Measurements from ENCODE around the gene ETNK2.

The ETNK2 gene

GRCh38 chr1:204178487-204179281, 26.8 kb upstream of the ETNK2 start:
- DNase-seq (ENCODE audit: low read depth), result no peak
- H3K4me3 ChIP-seq (ENCODE audit: low read depth, low read length), result no peak overlapping the region

GRCh38 chr1:204177133-204177532, 25.3 kb upstream of the ETNK2 start:
- DNase-seq (ENCODE audit: low read depth), result no peak
- no peak overlapping the region for H3K4me3 ChIP-seq (ENCODE audit: low read depth, low read length)

DNA sequence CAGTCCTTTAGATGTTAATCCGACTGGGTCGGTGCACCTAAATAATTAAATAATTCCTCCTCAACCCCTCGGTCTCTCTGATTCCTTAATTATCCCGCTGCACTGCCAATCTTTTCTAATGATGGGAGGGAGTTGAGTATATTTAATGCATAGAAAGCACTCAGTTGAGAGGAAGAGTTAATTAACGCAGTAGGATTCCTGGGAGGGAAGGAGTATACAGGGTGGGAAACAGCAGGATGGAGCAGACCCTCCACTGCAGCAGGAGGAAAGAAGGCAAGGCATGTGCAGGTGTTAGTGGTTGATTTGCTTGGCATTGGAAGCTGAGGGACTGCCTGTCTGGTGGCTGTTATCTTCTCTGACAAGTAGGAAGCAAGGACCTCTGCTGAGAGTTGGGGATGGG, 24.2 kb upstream of the ETNK2 start:
- H3K4me3 ChIP-seq (ENCODE audit: low read depth, low read length), result no peak overlapping the region
- no peak for DNase-seq (ENCODE audit: low read depth)

DNA sequence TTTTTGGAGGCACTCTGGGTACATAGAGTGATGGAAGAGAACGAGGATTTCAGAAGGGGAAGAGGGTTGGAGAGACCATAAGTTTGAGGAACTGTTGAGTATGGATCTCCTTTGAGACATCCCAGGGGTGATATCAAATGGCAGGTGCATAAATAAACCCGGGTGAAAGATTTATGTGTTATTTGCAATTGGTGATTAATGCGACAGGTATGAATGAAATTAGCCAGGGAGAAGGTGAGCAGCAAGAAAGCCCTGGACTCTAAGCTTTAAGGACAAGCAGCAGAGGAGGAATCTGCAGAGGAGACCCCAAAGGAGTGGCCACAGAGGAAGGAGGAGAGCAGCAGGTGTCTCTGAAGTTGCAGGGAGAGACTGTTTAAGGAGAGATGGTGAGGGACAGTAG, 23.1 kb upstream of the ETNK2 start:
- H3K4me3 ChIP-seq (ENCODE audit: low read depth, low read length), result no peak overlapping the region
- no peak for DNase-seq (ENCODE audit: low read depth)

- DNase-seq (ENCODE audit: low read depth), result no peak
- no peak overlapping the region for H3K4me3 ChIP-seq (ENCODE audit: low read depth, low read length)
Measured at GRCh38 chr1:204172404-204173029, 20.7 kb upstream of the ETNK2 start.

DNA sequence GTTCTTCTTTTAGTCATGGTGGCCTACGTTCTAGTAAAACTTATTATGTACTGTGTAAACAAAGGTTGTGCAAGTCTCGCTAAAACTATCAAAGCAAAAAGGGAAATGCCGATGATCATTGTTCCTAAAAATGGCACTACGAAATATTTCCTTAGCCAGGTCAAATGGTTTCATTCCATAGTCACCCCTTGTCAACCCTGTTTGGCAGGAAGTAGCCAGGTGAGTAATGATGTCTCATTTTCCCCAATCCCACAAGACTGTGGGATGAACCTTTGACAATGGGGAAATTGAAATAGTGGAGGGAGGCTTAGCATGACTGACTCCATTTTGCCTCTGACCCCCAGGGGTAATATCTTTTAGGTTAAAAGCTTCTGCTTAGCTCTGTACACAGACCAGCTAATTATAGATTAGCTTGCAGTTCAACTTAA, 19.9 kb upstream of the ETNK2 start:
- DNase-seq (ENCODE audit: low read depth), result no peak
- no peak overlapping the region for H3K4me3 ChIP-seq (ENCODE audit: low read depth, low read length)

DNA sequence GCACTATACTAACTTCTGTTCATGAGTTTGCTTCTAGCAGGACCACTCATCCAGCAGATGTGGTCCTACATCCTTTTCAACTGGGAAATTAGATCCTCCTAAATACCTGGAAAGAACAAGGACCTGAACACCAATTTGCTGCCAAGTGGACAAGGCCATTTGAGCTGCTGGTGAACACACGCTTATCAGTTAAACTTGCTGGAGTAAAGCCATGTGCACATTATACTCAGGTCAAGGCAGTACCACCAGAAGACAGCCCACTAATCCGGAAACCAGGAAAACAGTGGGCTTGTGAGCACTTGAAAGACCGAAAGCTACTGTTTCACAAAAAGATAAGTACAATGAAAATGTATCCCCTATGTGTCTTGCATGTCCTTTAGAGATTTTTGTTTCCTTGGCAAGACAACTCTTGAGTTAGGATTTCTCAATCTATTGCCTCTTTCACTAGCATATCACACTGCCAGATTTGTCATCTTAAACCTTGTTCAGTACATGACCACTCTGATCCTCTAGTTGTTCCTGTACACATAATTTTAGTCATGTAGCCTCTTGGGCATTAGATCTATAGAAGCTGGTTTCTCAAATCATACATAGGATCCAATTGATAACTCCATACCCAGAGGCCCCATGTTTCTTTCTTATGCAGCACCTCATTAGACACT, 18.8 kb upstream of the ETNK2 start:
- H3K4me3 ChIP-seq (ENCODE audit: low read depth, low read length), result no peak overlapping the region
- no peak for DNase-seq (ENCODE audit: low read depth)

- no peak for DNase-seq (ENCODE audit: low read depth)
- no peak overlapping the region for H3K4me3 ChIP-seq (ENCODE audit: low read depth, low read length)
Measured at GRCh38 chr1:204169858-204170257, 18.0 kb upstream of the ETNK2 start.

DNA sequence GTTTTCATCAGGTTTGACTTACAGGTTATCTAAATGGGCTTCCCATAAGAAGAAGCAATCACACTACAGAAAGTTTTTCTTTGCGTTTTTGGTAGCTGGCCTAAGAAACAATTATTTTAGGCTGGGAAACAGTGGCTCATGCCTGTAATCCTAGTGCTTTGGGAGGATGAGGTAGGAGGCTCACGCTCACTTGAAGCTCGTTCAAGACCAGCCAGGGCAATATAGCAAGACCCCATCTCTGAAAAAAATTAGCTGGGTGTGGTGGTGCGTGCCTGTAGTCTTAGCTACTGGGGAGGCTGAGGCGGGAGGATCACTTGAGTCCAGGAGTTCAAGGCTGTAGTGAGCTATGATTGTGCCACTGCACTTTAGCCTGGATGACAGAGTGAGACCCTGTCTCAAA, 15.9 kb upstream of the ETNK2 start:
- DNase-seq (ENCODE audit: low read depth), result no peak
- no peak overlapping the region for H3K4me3 ChIP-seq (ENCODE audit: low read depth, low read length)

DNA sequence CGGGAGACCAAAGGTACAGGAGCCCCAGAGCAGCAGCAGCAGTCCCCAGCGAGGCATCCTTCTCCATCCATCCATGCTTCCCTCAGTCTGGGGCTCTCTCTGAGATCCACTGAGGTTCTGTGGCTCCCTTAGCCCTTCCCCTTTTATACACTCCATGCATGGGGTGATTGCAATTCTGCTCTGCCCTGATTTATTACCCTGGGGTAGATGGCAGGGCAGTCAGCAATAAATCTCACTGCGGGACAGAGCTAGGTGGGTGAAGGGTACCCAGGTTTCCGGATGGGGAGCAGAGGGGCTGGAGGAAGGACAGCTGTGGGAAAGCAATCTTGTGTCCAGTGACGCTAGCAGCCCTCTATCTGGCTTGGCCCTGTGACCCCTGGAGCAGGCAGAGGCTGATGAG, 14.4 kb upstream of the ETNK2 start, which contains the start of gene REN:
Gene REN (minus strand): TSS at position 119 of the 400 bp plus-strand sequence. CDS start 44 bp downstream, at position 75.
- H3K4me3 ChIP-seq (ENCODE audit: low read depth, low read length), result no peak within 1 kb of the TSS
- no peak for DNase-seq (ENCODE audit: low read depth)

GRCh38 chr1:204162494-204163074, 10.7 kb upstream of the ETNK2 start:
- H3K4me3 ChIP-seq (ENCODE audit: low read depth, low read length), result no peak overlapping the region
- DNase-seq (ENCODE audit: low read depth), result no peak

- no peak overlapping the region for H3K4me3 ChIP-seq (ENCODE audit: low read depth, low read length)
- DNase-seq (ENCODE audit: low read depth), result no peak
Measured at GRCh38 chr1:204161609-204162493, 10.0 kb upstream of the ETNK2 start.

GRCh38 chr1:204157962-204158361, 6.1 kb upstream of the ETNK2 start:
- no peak overlapping the region for H3K4me3 ChIP-seq (ENCODE audit: low read depth, low read length)
- no peak for DNase-seq (ENCODE audit: low read depth)

DNA sequence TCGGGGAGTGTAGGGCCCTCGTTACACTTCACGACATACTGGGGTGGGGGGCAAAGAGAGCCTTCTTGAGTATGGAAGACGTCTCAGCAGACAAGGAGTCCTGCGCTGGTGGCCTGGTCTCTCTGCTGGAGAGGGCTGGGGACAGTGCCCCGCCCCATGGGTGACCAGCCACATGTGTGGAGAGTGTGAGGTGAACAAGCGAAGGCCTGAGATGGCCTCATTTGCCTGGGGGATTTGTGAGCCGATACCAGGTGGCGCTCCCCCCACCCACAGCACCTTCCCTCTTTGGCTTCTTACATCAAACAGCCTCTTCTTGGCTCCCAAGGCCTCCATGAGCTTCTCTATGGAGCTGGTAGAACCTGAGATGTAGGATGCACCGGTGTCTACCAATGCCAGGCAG, 4.0 kb upstream of the ETNK2 start:
- no peak overlapping the region for H3K4me3 ChIP-seq (ENCODE audit: low read depth, low read length)
- DNase-seq (ENCODE audit: low read depth), result no peak

- no peak overlapping the region for H3K4me3 ChIP-seq (ENCODE audit: low read depth, low read length)
- no peak for DNase-seq (ENCODE audit: low read depth)
Measured at GRCh38 chr1:204154568-204155255, 2.9 kb upstream of the ETNK2 start.

GRCh38 chr1:204153667-204154066, 1.8 kb upstream of the ETNK2 start:
- no peak overlapping the region for H3K4me3 ChIP-seq (ENCODE audit: low read depth, low read length)
- no peak for DNase-seq (ENCODE audit: low read depth)

- no peak for DNase-seq (ENCODE audit: low read depth)
- peak overlapping the region; percentile 61 for H3K4me3 ChIP-seq (ENCODE audit: low read depth, low read length)
Measured at GRCh38 chr1:204152310-204153044, 633 bp upstream of the ETNK2 start.

Data from skeletal muscle cell (primary cell).